K562 (cell line): ENCODE results near the gene E2F1. TPM values are rescaled to one million over a fixed set of nuclear protein-coding genes. Genes with fewer than 3 reads are reported as not detected.
A peak's percentile ranks its signal among the peaks of the same experiment; 100 is the strongest.

Experiments used
- BRF1 ChIP-seq: IDR thresholded peaks from 3 replicates; pipeline ENCODE4 v1.6.1; 2011; ENCODE audit warnings: borderline replicate concordance, mild to moderate bottlenecking; ENCODE audit not compliant: insufficient read length; ENCODE audit errors: extremely low read depth
- GABPA ChIP-seq: fragments of 200-800 bp; sonication (Bioruptor generic); conservative IDR thresholded peaks from 2 replicates; pipeline ENCODE4 v1.6.1; 2016; ENCODE audit warnings: low read depth, missing genetic modification characterization, missing compliant biosample characterization
- KLF10 ChIP-seq: fragments of 250-450 bp; sonication (Bioruptor Pico); IDR thresholded peaks from 2 replicates; pipeline ENCODE4 v1.6.1; 2021; ENCODE audit warnings: matching md5 sums
- NEUROD1 ChIP-seq: fragments of 150-350 bp; IDR thresholded peaks from 2 replicates; pipeline ENCODE4 v1.6.1; 2014; ENCODE audit warnings: borderline replicate concordance, low read length, low read depth; ENCODE audit not compliant: partially characterized antibody
- SIN3B ChIP-seq: fragments of 450-650 bp; IDR thresholded peaks from 2 replicates; pipeline ENCODE4 v1.6.1; 2017; ENCODE audit warnings: low read depth, mild to moderate bottlenecking, moderate library complexity
- ZNF23 ChIP-seq: fragments of 250-450 bp; sonication (Bioruptor Pico); IDR thresholded peaks from 2 replicates; pipeline ENCODE4 v1.4.0; 2020; ENCODE audit warnings: mild to moderate bottlenecking
- polyA plus RNA-seq, 8 experiments: library from polyadenylated mRNA; depleted of rRNA in 4 of 8; stranded (reverse) in 5 of 8; unstranded in 3 of 8; fragments of >200 nt; fragmentation: Nextera tagmentation in 2 of 8; fragmentation: Illumina TruSeq in 1 of 8; extraction: Ambion mirVana in 2 of 8; extraction: Trizol in 1 of 8; gene quantifications; 2 replicates each; pipeline versions ENCODE4 v1.2.1 to v1.2.3, GENCODE V29; 2011 to 2014; ENCODE audit warnings: inconsistent platforms in 1 of 8, missing spikeins in 1 of 8
- total RNA-seq, 7 experiments: library from RNA; depleted of rRNA in 6 of 7; stranded (reverse); fragments of >200 nt in 6 of 7; fragmentation: Illumina TruSeq in 2 of 7; extraction: Trizol in 2 of 7; gene quantifications; 2 replicates each; pipeline versions ENCODE4 v1.2.1 to v1.2.3, GENCODE V29; 2011 to 2021; ENCODE audit warnings: low replicate concordance in 1 of 7
- TF ChIP-seq, protein P1 (sequence below): fragments of 250-450 bp; sonication (Bioruptor Pico); IDR thresholded peaks from 2 replicates; pipeline ENCODE4 v1.6.1; 2021; ENCODE audit warnings: mild to moderate bottlenecking
- TF ChIP-seq, protein P2 (sequence below): fragments of 250-450 bp; sonication (Bioruptor Pico); IDR thresholded peaks from 2 replicates; pipeline ENCODE4 v1.5.0; 2021; ENCODE audit warnings: mild to moderate bottlenecking, moderate library complexity

E2F1 gene
- total and polyA plus RNA-seq, 9 of the 15 experiments (the other 6 are each of a cell fraction or from before 2014, with no cell fraction given), result 0.14 to 30.6 (median 13.1) TPM

DNA sequence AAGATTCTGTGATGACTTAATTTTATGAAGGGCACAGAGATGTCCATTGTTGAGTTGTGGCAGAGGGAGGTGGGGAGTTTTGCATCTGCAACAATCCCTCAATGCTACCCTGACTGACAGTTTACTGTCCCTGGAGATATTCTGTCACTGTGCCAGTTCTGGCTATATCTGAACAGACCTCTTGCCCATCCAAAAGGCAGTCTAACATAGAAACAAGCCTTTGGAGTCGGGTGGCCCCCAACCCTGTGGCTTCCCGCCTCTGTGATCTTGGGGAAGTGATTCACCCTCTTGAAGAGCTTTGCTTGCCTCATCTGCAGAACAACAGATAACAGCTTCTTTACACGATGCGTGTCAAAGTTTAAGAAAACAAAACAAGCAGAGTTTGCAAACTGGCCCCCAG, 3.8 kb upstream of the E2F1 start (continued):
- TF ChIP-seq ZNF23 (CRISPR knock-in tag) (no peak), GABPA (tag) (0 out of 2 replicates have a peak, but pooled peaks have one; percentile 17), KLF10 (CRISPR knock-in tag) (no peak), BRF1 (no peak), SIN3B (no peak), NEUROD1 (peak; percentile 61)
- TF ChIP-seq, protein P1, sequence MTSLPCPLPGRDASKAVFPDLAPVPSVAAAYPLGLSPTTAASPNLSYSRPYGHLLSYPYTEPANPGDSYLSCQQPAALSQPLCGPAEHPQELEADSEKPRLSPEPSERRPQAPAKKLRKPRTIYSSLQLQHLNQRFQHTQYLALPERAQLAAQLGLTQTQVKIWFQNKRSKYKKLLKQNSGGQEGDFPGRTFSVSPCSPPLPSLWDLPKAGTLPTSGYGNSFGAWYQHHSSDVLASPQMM, result no peak
- TF ChIP-seq, protein P2, sequence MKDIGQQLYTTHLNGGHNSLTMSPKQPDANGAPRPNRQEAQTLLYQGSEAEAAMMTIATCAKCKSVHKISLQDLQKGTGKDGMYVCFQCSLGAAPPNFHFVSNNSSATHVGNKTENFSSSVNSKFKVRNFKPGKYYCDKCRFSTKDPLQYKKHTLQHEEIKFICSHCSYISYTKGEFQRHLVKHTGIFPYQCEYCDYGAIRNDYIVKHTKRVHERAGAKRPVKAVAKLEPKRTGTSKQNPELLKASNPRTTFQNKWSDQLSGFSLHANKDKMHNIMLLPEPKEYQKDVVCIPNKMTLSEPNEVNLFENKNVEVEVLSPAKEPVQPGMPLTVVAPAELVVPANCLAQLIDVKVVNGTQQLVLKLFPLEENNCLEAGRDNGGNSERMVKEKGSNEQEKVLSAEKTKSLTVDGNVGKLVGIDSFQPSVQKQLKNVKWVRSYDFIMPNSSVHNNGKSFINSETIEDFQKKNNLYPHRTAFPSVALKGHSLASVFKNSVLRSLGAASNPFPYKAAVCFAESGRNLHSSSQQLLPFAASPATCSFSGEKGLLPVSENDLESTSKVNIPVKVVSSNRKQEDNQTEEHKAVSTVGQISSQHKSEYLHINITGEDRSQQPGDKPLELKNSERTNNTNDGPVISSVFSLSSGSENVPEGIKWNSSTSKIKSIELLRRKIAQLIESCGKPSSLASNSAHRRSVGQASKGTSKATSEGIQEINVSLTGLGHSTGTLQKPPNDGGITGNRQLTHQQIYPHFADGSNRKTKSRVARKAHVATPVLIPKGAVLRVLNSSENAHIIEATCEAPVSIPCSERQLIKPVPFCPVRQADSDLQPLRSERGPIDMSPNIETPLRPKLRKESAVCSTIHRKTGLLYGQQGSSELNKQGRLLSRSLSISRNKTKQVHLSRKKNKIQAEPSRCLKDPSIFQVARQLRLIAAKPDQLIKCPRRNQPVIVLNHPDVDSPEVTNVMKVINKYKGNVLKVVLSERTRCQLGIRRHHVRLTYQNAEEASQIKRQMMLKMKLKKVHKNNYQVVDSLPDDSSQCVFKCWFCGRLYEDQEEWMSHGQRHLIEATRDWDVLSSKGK (CRISPR knock-in tag), result no peak
- TF ChIP-seq, all 486 proteins: peak for 108
